Ascending aorta (tissue), 2 donors: ENCODE measurements around the gene FRAT1. TPM values are rescaled to one million over a fixed set of nuclear protein-coding genes. Genes with fewer than 3 reads are reported as not detected.
A peak's percentile ranks its signal among the peaks of the same experiment; 100 is the strongest.
"Not testable (repeated sequence)": the region's sequence is repeated elsewhere in the genome, so short reads cannot be mapped to it uniquely, and the experiment has no call there.

Experiments
- DNase-seq, 2 donors: peaks; one replicate each; pipeline ENCODE4 v3.0.0-alpha.2; 2019; ENCODE audit warnings: low spot score in 2 of 2
- H3K27ac ChIP-seq, 2 donors: fragments of 200-600 bp; sonication (generic); one replicate each; pipeline ENCODE4 v1.5.1; 2016 to 2017; ENCODE audit warnings: mild to moderate bottlenecking in 1 of 2
- H3K27me3 ChIP-seq: fragments of 200-600 bp; sonication (generic); one replicate; pipeline ENCODE4 v1.5.1; 2017
- H3K36me3 ChIP-seq, 2 donors: fragments of 200-600 bp; sonication (generic); one replicate each; pipeline ENCODE4 v1.5.1; 2016
- H3K4me1 ChIP-seq, 2 donors: fragments of 200-600 bp; sonication (generic); one replicate each; pipeline ENCODE4 v1.5.1; 2016 to 2017; ENCODE audit warnings: mild to moderate bottlenecking in 1 of 2
- H3K4me3 ChIP-seq, 2 donors: fragments of 200-600 bp; sonication (generic); one replicate each; pipeline ENCODE4 v1.5.1; 2016 to 2017; ENCODE audit warnings: mild to moderate bottlenecking in 1 of 2
- H3K9me3 ChIP-seq, 2 donors: fragments of 200-600 bp; sonication (generic); one replicate each; pipeline ENCODE4 v1.5.1; 2016
- CTCF ChIP-seq, 3 experiments: fragments of 200-600 bp in 2 of 3; fragments of 450-650 bp in 1 of 3; sonication (generic) in 2 of 3; IDR thresholded peaks; one replicate each; pipeline ENCODE4 v1.5.1; 2016 to 2019; ENCODE audit warnings: antibody characterized with exemption in 3 of 3, mild to moderate bottlenecking in 1 of 3, moderate library complexity in 1 of 3
- intact Hi-C: fragments of 100-400 bp; cut with DNase I; formaldehyde crosslinking; loops from one replicate; pipeline ENCODE4 v1.15.1; 2023
- total RNA-seq: library from RNA; depleted of rRNA; stranded (reverse); fragments of >200 nt; gene quantifications from one replicate; pipeline ENCODE4 v1.1.0, GENCODE V29; 2016

Gene FRAT1
- total RNA-seq, 1 donor from 2014 or later: 5.2 TPM

DNA sequence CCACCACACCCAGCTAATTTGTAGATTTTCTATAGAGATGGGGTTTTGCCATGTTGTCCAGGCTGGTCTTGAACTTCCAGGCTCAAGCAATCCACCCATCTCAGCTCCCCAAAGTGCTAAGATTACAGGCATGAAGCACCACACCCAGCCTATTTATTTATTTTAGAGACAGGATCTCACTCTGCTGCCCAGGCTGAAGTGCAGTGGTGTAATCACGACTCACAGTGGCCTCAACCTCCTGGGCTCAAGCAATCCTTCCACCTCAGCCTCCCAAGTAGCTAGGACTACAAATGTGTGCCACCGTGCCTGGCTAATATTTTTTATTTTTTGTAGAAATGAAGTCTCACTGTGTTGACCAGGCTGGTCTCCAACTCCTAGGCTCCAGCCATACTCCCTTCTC, 22.3 kb downstream of the FRAT1 start:
- H3K27me3 ChIP-seq: no peaks in the 10 kb centered on the region
- intact Hi-C loops: no loop called here
- H3K36me3 ChIP-seq: no peaks in the 10 kb centered on the region
- H3K9me3 ChIP-seq: no peaks in the 10 kb centered on the region
- peaks cover 0 to 3% of the 10 kb centered on the region in 2 donors for H3K4me1 ChIP-seq
- no peak for TF ChIP-seq CTCF (IDR thresholded peaks at IDR 0.05)
- H3K4me3 ChIP-seq: no peak overlapping the region
- H3K27ac ChIP-seq: no peak overlapping the region
- no peak for DNase-seq

DNA sequence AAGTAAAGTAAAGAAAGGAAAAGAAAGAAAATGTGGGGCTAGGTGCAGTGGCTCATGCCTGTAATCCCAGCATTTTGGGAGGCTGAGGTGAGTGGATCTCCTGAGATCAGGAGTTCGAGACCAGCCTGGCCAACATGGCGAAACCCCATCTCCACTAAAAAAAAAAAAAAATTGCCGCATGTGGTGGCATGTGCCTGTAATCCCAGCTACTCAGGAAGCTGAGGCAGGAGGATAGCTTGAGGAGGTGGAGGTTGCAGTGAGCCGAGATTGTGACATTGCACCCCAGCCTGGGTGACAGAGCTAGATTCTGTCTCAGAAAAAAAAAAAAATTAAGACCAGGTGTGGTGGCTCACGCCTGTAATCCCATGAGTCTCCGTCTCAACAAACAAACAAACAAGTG, 24.6 kb downstream of the FRAT1 start:
- H3K9me3 ChIP-seq, intact Hi-C loops, H3K4me1 ChIP-seq, DNase-seq, H3K27ac ChIP-seq, H3K36me3 ChIP-seq, H3K4me3 ChIP-seq, H3K27me3 ChIP-seq: not testable (repeated sequence)

DNA sequence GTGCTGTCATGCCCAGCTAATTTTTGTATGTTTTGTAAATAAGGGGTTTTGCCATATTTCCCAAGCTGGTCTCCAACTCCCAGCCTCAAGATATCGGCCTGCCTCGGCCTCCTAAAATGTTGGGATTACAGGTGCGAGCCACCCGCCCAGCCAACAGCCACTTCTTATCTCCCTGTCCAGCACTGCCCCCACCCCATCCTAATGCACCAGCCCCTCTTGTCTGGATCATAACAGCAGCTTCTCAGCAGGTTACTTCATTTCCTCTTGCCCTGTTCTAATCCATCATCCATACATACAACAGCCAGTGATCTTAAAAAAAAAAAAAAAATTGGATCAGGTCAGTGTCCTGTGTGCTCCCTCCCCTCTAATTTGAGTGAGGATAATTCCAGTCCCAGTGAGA, 28.2 kb downstream of the FRAT1 start:
- Histone ChIP-seq H3K4me3 (no peak overlapping the region), H3K9me3 (no peaks in the 10 kb centered on the region), H3K4me1 (no peaks in the 10 kb centered on the region), H3K36me3 (no peaks in the 10 kb centered on the region), H3K27ac (no peak overlapping the region), H3K27me3 (no peaks in the 10 kb centered on the region)
- no peak for DNase-seq
- intact Hi-C loops: no loop called here
- TF ChIP-seq CTCF (IDR thresholded peaks at IDR 0.05): no peak

- TF ChIP-seq CTCF (IDR thresholded peaks at IDR 0.05): no peak
- H3K36me3 ChIP-seq: no peaks in the 10 kb centered on the region
- DNase-seq: no peak
- H3K9me3 ChIP-seq: no peaks in the 10 kb centered on the region
- no peaks in the 10 kb centered on the region for H3K27me3 ChIP-seq
- no peaks in the 10 kb centered on the region for H3K4me1 ChIP-seq
- intact Hi-C loops: no loop called here
- H3K4me3 ChIP-seq: no peak overlapping the region
- no peak overlapping the region for H3K27ac ChIP-seq
Observed at GRCh38 chr10:97349752-97350513, 30.9 kb downstream of the FRAT1 start.

- DNase-seq: no peak
- no peak overlapping the region for H3K27ac ChIP-seq
- no peaks in the 10 kb centered on the region for H3K4me1 ChIP-seq
- H3K27me3 ChIP-seq: no peaks in the 10 kb centered on the region
- H3K9me3 ChIP-seq: no peaks in the 10 kb centered on the region
- no peak for TF ChIP-seq CTCF (IDR thresholded peaks at IDR 0.05)
- H3K36me3 ChIP-seq: peaks cover 4 to 20% of the 10 kb centered on the region in 2 donors
- no peak overlapping the region for H3K4me3 ChIP-seq
- intact Hi-C loops: loop anchor here (2.0 kb wide), 1 partner anchor 75 kb away; no protein-coding TSS in a partner anchor
Observed at GRCh38 chr10:97353945-97354344, 34.9 kb downstream of the FRAT1 start.

- no peak overlapping the region for H3K4me3 ChIP-seq
- DNase-seq: no peak
- no peaks in the 10 kb centered on the region for H3K27me3 ChIP-seq
- peak; percentile 14 to 50 (median 24) for TF ChIP-seq CTCF (IDR thresholded peaks at IDR 0.05)
- H3K27ac ChIP-seq: no peak overlapping the region
- intact Hi-C loops: loop anchor here (2.0 kb wide), 1 partner anchor 77 kb away; no protein-coding TSS in a partner anchor
- H3K36me3 ChIP-seq: peaks cover 8 to 25% of the 10 kb centered on the region in 2 donors
- no peaks in the 10 kb centered on the region for H3K9me3 ChIP-seq
- no peaks in the 10 kb centered on the region for H3K4me1 ChIP-seq
Observed at GRCh38 chr10:97355571-97355975, 36.5 kb downstream of the FRAT1 start.
